KMS-11 (cell line): Measurements from ENCODE around the gene RTTN.
A peak's percentile ranks its signal among the peaks of the same experiment; 100 is the strongest.
"Not testable (repeated sequence)": the region's sequence is repeated elsewhere in the genome, so short reads cannot be mapped to it uniquely, and the experiment has no call there.

Experiments used
- H2AFZ ChIP-seq: fragments of 200-600 bp; sonication (generic); 2 replicates; pipeline ENCODE4 v1.6.1; 2016; ENCODE audit warnings: antibody characterized with exemption, mixed run types, low read depth
- H3K27ac ChIP-seq: fragments of 200-600 bp; sonication (generic); 2 replicates; pipeline ENCODE4 v1.6.1; 2016; ENCODE audit warnings: mild to moderate bottlenecking, mixed run types
- H3K27me3 ChIP-seq: fragments of 200-600 bp; sonication (generic); 2 replicates; pipeline ENCODE4 v1.6.1; 2017; ENCODE audit warnings: mild to moderate bottlenecking, low read depth, mixed run types, moderate library complexity; ENCODE audit not compliant: insufficient read depth
- H3K36me3 ChIP-seq: fragments of 200-600 bp; sonication (generic); 2 replicates; pipeline ENCODE4 v1.6.1; 2017; ENCODE audit warnings: mild to moderate bottlenecking, mixed run types; ENCODE audit not compliant: insufficient read depth
- H3K4me1 ChIP-seq: fragments of 200-600 bp; sonication (generic); 2 replicates; pipeline ENCODE4 v1.6.1; 2016; ENCODE audit warnings: mild to moderate bottlenecking, low read depth, mixed run types; ENCODE audit not compliant: poor library complexity, severe bottlenecking
- H3K4me2 ChIP-seq: fragments of 200-600 bp; sonication (generic); 2 replicates; pipeline ENCODE4 v1.7.0; 2016; ENCODE audit warnings: mild to moderate bottlenecking, mixed run types
- H3K4me3 ChIP-seq: fragments of 200-600 bp; sonication (generic); IDR thresholded peaks from 2 replicates; pipeline ENCODE4 v1.6.1; 2017; ENCODE audit warnings: low read depth, low read length, mixed read lengths; ENCODE audit not compliant: insufficient read depth
- H3K79me2 ChIP-seq: fragments of 200-600 bp; sonication (generic); 2 replicates; pipeline ENCODE4 v1.6.1; 2016; ENCODE audit warnings: low read depth, mixed run types; ENCODE audit not compliant: insufficient read depth
- H3K9ac ChIP-seq: fragments of 200-600 bp; sonication (generic); 2 replicates; pipeline ENCODE4 v1.6.1; 2016; ENCODE audit warnings: mild to moderate bottlenecking, mixed run types
- H4K20me1 ChIP-seq: fragments of 200-600 bp; sonication (generic); 2 replicates; pipeline ENCODE4 v1.6.1; 2016; ENCODE audit warnings: mild to moderate bottlenecking, mixed run types; ENCODE audit not compliant: insufficient read depth
- TF ChIP-seq, protein P1 (sequence below): fragments of 200-600 bp; sonication (generic); conservative IDR thresholded peaks from 2 replicates; pipeline ENCODE4 v1.6.1; 2017; ENCODE audit warnings: low read depth, mild to moderate bottlenecking, antibody characterized with exemption, low read length, moderate library complexity, mixed read lengths

RTTN gene, protein sequence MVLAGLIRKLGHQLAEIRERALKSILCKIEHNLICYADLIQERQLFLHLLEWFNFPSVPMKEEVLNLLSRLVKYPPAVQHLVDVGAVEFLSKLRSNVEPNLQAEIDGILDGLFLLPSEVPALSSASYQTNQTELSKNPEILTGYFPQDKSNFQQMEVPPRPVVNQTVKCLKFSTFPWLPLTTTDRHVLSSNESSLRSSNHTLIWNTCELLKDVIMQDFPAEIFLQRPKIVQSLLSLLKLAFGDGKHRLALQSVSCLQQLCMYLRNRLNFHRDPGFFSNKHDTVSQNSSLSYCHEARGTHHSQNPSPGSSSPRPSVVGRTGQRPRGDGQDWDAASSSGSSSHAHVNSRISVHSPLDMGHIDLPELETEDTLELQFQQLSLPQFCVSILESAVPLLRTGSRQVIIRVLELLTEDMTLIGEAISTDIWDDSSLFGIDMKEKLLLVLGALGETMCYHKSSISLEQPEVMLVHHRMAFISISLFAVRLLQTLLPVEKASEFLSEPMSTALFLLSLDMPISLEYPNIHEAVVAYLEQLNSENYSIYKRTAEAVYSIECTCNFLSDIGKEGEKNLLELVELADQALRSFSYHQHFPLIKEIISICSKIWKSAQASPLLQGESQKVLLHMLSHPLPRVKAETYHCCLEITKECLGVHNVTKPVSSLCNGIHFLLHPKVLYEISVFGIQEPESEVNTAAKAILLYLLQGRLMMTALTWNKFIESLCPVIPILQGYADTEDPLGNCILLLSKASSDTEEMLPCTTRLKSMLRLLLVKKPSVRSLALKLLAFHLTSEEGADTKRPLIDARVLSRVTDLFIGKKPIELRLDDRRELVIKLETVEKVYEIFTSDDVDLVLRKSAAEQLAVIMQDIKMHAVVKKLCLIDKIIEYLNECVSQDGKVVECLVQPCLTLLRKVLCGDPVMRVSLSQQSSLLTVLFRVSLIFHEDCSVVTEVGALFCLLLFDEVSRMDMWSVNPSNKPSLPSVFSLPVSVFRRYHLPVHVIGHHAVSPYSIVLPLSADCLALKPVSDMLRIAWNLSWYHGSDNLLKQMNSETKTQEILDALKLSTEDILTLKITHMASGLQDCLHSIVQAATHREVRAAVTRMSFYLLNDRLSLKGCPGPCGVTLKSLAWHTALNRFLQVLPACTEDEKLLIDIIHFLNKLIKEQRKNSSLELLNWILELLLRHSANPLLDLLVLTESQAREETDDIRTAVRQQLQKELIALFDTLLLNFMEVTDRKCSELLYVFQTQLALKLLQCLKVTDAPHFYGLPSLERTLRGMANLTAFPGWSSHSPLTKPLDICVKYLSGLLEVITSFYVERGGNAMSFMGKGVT (N-terminal part only)

DNA sequence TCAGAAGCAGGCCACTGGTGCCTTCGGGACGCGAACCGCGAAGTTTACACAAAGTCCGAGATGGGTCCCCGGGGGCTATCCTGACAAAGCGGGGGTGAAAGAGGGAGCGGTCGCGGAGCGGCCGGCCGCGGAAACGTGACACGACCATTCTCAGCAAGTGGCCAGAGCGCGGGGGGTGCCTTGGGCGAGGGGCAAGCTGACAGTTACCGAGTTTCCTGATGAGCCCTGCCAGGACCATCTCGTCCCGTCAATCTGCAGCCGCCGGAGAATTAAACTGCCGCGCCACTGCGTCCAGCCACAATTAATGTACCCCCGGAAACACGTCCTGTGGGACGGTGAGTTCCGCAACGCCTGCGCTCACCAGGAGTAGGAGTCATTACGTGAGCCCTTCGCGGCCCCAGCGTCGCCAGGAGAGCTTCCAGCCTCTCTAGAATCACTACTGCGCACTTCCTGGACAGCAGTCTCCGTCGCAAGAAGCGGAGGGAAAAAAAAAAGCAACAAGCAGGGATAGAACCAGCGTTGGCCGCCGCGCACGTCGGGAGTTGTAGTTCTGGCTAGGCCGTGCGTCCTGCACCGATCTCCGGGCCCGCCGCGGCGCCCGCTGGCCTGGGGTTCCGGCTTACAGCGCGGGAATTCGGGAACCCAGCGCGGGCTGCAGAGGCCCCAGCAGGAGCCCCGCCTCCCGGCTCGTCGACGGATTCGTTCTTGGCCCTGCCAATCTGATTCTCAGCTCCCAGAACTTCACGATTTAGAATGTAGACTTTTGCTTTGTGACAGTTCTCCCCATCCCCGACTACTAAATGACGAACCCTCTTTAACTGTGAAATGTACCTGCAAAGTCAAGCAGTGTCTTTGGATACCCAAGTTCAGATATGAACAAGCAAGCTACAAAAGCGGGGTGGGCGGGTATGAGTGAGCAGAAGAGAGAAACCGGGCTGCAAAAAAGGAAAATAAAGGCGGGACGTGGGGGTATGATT is at the start of gene RTTN:
Gene RTTN (minus strand): TSS at position 267 of the 977 bp plus-strand sequence. CDS start 29 bp downstream, at position 238.
- Histone ChIP-seq H3K4me2 (peak within 1 kb of the TSS; percentile 72), H3K36me3 (peaks cover 15% of the 10 kb centered on the region; the same call in 1 of the 2 replicates), H2AFZ (peak within 1 kb of the TSS; percentile 96), H3K27ac (peak within 1 kb of the TSS; percentile 94), H3K4me3 (no peak within 1 kb of the TSS), H3K4me1 (peaks cover 68% of the 10 kb centered on the region), H3K79me2 (peaks cover 39% of the 10 kb centered on the region), H3K9ac (peak within 1 kb of the TSS; percentile 92), H3K27me3 (no peaks in the 10 kb centered on the region), H4K20me1 (no peaks in the 10 kb centered on the region)
- TF ChIP-seq, protein P1, sequence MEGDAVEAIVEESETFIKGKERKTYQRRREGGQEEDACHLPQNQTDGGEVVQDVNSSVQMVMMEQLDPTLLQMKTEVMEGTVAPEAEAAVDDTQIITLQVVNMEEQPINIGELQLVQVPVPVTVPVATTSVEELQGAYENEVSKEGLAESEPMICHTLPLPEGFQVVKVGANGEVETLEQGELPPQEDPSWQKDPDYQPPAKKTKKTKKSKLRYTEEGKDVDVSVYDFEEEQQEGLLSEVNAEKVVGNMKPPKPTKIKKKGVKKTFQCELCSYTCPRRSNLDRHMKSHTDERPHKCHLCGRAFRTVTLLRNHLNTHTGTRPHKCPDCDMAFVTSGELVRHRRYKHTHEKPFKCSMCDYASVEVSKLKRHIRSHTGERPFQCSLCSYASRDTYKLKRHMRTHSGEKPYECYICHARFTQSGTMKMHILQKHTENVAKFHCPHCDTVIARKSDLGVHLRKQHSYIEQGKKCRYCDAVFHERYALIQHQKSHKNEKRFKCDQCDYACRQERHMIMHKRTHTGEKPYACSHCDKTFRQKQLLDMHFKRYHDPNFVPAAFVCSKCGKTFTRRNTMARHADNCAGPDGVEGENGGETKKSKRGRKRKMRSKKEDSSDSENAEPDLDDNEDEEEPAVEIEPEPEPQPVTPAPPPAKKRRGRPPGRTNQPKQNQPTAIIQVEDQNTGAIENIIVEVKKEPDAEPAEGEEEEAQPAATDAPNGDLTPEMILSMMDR, result no peak

DNA sequence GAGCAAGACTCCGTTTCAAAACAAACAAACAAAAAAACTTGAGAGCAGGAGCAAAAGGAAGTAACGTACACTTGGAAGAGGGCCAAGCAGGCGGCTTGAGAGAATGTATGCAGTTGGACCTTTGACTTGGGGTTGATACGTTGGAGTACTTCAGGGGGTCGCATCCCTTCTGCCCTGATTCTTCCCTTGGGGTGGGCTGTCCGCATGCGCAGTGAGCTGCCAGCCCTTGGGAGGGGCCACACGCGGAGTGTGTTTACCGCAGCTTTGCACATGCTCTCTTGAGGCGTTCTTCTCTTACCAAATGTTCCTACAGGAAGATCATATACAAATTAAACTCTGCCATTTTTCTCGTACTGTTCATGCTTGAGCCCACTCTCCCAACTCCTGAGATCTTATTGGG is 45.3 kb upstream of the RTTN start:
- Histone ChIP-seq H3K27me3 (no peaks in the 10 kb centered on the region), H4K20me1 (no peaks in the 10 kb centered on the region), H2AFZ (no peak overlapping the region), H3K79me2 (no peaks in the 10 kb centered on the region), H3K27ac (no peak overlapping the region), H3K4me2 (no peak overlapping the region), H3K9ac (no peak overlapping the region), H3K4me1 (no peaks in the 10 kb centered on the region), H3K4me3 (no peak overlapping the region), H3K36me3 (no peaks in the 10 kb centered on the region)
- TF ChIP-seq, protein P1, result no peak

DNA sequence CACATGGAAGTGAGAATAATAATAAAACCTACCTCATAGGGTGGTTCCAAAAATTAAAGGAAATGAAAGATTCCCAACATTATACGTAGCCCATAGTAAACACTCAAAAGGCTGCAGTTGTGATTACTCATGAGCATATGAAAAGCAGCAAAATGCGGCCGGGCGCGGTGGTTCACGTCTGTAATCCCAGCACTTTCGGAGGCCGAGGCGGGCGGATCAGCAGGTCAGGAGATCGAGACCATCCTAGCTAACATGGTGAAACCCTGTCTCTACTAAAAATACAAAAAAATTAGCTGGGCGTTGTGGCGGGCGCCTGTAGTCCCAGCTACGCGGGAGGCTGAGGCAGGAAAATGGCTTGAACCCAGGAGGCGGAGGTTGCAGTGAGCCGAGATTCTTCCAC is 44.4 kb upstream of the RTTN start:
- H4K20me1 ChIP-seq, H3K36me3 ChIP-seq, H3K4me2 ChIP-seq, H3K27me3 ChIP-seq, H3K4me1 ChIP-seq, H3K79me2 ChIP-seq, H3K4me3 ChIP-seq, H3K27ac ChIP-seq, H2AFZ ChIP-seq, H3K9ac ChIP-seq: not testable (repeated sequence)

DNA sequence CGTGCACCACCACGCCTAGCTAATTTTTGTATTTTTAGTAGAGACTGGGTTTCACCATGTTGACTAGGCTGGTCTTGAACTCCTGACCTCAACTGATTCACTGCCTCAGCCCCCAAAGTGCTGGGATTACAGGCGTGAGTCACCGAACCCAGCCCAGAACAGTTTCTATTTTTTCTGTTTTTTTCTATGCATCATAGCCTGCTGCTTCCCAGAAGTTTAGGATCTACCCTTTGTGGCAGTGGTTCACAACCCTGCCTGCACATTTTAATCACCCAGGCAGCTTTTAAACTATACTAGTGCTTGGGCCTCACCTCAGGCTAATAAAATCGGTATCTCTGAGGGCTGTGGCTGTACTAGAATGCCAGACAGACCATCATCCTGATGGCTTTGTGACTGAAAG is 43.6 kb upstream of the RTTN start:
- TF ChIP-seq, protein P1, result no peak
- Histone ChIP-seq H3K4me2 (no peak overlapping the region), H3K79me2 (no peaks in the 10 kb centered on the region), H3K27ac (no peak overlapping the region), H3K9ac (no peak overlapping the region), H3K27me3 (no peaks in the 10 kb centered on the region), H3K4me3 (no peak overlapping the region), H3K4me1 (no peaks in the 10 kb centered on the region), H2AFZ (no peak overlapping the region), H4K20me1 (no peaks in the 10 kb centered on the region), H3K36me3 (no peaks in the 10 kb centered on the region)
